HG03571 (cell line): Measurements from ENCODE around the gene FGD6.
"Not testable (repeated sequence)": the region's sequence is repeated elsewhere in the genome, so short reads cannot be mapped to it uniquely, and the experiment has no call there.

Experiments
- ATAC-seq: cut with Tn5 transposase; IDR thresholded peaks from one replicate; pipeline ENCODE4 v1.9.1; 2021; ENCODE audit not compliant: unreplicated experiment

The FGD6 gene

DNA sequence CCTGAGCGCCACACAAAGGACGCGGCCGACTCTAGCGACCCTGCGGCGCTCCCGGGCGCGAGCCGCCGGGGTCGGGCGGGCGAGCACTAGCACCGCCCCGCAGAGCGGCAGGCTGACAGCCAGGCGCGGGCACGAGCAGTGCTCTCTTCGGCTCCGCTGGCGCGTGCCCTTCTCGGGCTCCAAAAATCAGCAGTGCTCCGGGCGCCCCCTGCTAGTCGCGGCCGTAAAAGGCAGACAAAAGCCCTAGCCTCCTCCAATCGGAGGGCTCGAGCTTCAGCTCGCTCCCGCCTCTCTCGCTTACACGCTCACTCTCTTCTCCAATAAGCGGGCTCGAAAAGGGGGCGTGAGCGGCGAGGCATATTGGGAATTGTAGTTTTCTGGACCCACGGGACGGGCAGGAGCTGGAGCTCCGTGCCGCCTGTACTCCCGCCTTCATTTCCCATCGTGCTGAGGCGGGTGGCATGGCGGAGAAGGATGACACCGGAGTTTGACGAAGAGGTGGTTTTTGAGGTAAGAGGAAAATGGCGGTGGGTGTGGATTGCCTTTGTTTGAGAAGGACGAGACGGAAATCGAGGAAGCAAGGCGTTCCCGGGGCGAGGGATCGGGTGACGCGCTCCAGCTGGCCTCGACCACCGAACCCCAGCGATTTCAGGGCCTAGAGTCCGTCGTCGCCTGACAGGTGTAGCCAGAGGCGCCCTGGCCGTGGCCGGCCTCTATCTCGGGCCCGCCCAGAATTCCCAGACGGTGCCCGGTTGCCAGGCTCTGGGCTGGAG, at the start of gene FGD6, which contains the start of gene VEZT:
FGD6 (minus strand) TSS at position 91 of the 773 bp plus-strand sequence. CDS start 227 bp downstream, outside the sequence.
VEZT (plus strand) TSS at position 431 of the 773 bp plus-strand sequence; CDS start at position 475, 44 bp downstream.
- ATAC-seq, result peak; percentile 89

DNA sequence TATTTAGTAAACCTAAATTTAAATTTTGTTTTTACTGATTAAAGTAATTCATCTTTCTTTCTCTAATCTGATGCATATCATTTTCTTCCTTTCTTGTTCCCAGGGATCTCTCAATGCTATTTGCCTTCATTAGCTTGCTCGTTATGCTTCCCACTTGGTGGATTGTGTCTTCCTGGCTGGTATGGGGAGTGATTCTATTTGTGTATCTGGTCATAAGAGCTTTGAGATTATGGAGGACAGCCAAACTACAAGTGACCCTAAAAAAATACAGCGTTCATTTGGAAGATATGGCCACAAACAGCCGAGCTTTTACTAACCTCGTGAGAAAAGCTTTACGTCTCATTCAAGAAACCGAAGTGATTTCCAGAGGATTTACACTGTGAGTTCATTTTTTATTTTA, 49.0 kb upstream of the FGD6 start:
- ATAC-seq, result no peak

DNA sequence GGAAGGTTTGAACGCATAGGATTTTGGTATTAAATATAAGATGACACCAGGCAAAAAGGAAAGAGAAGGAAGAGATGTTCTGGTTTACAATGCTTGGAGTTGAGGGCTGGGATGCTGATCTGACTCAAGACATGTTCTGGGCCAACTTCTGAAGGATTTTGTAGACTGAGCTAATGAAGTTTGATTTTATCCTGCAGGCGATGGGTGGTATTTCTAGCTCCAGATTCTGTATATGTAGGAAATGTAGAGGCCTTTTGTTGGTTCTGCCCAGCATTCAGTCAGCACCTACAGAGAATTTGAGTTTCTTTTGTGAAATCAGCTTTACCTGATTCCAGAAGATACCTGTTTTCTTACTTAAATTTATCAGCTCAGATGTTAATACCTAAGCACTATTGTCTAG, 48.5 kb upstream of the FGD6 start:
- ATAC-seq, result no peak

DNA sequence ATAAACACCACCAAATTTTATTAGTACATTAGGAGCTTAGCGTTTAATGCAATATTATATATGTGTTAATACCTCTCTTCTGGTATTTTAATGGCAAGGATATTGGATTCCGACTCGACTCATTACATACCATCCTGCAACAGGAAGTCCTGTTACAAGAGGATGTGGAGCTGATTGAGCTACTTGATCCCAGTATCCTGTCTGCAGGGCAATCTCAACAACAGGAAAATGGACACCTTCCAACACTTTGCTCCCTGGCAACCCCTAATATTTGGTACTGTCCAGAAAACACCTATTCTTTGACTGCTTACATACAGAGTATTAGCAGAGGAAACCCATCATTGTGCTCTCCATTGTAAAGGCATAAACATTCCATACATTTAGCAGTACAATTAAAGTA, 45.5 kb upstream of the FGD6 start:
- no peak for ATAC-seq

DNA sequence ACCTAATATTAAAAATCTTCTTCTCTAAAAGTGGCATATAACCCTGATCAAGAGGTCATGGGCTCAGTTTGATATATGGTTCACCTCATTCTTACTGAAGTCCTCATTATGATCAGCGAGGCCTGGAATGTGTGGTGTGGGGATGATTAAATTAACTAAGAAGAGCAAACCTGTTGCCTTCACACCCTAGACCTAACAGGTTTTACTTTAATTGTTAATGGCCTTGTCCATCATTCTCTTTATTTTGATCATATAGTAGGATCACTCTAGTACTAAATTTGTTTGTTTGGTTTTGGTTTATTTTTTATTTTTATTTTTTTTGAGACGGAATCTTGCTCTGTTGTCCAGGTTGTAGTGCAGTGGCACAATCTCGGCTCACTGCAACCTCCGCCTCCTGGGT, 43.8 kb upstream of the FGD6 start:
- ATAC-seq, result no peak

DNA sequence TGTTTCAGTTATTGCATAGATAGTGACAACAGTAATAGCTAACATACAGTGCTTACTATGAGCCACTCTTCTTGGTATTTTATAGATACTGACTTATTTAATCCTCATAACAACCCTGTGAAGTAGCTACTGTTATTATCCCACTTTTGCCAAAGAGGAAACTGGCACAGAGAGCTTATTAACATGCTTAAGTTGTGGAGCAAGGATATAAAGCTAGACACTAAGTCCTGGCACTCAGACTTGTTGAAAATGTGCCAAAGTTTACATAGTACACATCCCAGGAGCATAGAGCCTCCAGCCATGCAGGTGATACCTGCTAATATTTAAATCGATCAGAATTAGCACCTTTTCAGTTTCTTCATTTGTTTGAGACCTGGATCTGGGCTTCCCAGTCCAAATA, 42.1 kb upstream of the FGD6 start:
- ATAC-seq, result no peak

DNA sequence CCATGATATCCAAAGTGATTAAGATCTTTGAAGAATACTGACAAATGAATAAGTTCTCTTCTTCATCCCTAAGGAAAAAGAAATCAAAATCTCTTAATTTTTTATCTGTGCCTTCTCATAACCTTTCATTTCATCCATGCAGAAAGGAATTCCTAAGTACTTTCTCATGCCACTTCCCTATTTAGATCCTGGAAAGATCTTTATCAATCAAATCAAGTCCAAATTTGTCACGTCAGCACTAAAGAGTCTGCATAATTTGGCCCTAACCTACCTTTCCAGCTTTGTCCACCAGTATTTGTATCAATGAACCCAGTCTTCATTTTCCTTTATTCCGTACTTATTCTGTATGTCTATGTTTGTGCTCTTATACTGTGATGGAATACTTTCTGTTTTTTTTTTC, 41.5 kb upstream of the FGD6 start:
- ATAC-seq, result no peak

DNA sequence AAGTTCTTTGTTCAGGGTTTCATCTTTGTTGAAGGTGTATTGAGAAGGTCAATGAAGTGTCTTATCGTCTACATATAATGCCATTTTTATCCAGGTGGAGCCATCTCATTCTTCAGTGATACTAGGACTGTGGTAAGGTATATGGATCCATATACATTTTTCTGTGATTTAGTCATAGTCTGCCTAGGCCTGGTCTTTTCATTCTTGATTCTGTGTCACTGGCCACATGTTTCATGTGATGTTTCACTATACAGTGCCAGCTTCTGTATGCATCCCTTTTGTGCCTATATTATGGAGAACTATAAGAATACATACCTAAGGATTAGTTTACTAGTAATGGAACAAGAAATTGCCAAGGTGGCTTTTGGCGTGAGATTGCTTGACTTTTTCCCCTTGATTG, 40.9 kb upstream of the FGD6 start:
- ATAC-seq, result no peak

DNA sequence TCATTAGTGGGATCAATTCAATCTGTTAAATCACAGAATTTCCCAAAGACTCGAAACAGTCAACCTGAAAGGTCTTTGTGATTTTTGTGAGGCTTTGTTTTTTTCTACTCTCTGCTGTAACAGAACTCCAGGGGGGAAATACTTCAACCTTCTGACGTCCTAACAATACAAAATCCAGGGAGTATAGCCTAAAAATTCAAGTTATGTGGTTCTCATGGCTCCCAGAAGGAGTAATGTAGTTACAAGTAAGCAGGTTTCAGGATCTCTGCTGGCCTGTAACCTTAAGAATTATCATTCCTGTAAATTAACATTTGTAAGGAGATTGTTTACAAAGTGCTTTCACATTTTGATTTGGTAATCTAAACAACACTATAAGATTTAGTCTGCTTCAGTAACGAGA, 40.3 kb upstream of the FGD6 start:
- ATAC-seq, result no peak

DNA sequence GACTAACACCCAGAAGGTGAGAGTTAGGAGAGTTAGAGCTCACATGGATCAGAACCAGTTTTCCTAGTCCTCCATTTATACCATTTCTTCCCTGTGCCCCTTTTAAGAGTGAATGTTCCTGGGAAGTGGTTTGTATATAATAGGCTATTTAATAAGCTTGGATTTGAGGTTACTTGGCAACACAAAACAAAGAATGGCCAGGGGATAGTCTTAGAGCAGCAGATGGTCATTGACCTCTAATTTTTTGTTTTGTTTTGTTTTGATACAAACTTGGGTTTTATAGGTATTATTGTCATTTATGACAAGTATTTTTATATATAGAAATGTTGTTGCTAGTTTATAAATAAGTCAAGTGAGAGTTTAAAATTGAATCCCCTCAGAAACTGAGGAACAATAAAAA, 36.1 kb upstream of the FGD6 start:
- no peak for ATAC-seq

DNA sequence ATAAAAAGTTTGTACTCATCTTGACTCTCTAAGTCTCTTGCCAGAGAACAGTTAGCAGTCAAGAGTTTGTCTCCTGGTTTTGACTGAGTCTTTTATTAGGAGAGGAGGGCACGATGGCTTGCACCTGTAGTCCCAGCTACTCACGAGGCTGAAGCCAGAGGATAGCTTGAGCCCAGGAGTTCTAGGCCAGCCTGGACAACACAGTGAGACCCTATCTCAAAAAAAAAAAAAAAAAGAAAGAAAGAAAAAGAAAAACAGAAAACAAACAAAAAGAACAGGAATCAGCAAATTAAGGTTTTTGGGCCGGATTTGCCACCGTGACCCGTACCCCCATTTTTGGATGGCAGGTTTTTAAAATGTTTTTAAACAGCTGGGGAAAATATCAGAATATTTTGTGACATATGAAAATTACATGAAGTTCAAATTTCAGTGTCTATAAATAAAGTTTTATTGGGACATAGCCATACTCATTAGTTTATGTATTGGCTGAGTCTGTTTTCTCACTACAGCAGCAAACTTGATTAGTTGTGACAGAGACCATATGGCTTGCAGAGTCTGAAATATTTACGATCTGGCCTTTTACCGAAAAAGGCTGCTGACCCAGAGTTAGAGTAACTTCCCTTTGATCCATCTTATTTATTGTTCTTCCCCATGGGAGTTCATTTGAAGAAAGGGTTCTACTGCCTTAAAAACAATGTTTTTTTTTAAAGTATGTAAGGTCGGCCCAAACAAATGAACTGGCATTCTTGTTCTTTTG, 31.5 kb upstream of the FGD6 start:
- no peak for ATAC-seq

DNA sequence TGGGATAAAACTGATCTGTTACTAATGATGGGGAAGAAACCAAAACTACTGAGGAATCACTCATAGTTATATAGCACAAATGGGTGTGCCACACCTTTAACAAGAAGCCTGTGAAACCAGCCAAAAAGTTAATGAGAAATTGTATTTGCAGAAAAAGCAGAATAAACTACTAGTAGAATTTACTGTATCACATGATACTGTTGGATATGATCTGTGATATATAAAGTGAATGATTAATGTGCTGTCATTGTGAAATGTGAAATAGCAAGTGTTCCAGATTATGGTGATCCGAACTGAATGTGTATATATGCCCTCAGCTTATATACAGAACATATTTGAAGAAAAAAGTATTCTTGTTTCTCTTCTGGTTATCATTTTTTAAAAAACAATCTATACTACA, 30.8 kb upstream of the FGD6 start:
- ATAC-seq, result no peak

DNA sequence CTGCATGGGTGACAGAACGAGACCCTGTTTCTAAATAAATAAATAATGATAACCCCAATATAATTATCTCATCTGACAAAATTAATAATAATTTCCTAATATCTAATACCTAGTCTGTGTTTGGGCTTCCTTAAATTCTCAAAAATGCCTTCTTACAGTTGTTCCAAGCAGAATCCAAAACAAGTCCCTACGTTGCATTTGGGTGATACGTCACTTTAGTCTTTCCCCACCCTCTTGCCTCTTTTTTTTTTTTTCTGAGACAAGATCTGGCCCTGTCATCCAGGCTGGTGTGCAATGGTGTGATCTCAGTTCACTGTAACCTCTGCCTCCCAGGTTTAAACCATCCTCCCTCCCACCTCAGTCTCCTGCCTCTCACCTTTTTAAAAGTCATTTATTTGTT, 27.1 kb upstream of the FGD6 start:
- no peak for ATAC-seq

DNA sequence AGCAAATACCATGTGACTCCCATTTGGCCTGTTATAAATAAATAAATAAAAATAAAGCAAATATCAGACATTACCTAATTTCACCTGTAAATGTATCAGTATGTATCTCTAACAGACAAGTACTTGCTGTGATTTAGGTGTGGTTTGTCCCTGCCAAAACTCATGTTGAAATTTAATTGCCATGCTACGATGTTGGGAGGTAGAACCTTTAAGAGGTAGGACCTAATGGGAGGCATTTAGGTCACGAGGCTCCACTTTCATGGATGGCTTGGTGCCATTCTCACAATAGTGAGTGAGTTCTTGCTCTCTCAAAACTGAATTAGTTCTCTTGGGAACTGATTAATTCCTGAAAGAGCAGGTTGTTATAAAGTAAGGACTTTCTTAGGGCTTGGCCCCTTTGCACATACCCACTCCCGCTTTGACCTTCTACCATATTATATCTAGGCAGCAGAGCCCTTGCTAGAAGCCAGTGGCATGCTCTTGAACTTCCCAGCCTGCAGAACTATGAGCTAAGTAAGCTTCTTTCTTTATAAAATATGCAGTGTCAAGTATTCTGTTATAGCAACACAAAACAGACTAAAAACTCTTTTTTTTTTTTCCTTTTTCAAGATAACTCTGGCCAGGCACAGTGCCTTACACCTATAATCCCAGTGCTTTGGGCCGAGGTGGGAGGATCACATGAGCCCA, 26.4 kb upstream of the FGD6 start:
- ATAC-seq, result no peak

DNA sequence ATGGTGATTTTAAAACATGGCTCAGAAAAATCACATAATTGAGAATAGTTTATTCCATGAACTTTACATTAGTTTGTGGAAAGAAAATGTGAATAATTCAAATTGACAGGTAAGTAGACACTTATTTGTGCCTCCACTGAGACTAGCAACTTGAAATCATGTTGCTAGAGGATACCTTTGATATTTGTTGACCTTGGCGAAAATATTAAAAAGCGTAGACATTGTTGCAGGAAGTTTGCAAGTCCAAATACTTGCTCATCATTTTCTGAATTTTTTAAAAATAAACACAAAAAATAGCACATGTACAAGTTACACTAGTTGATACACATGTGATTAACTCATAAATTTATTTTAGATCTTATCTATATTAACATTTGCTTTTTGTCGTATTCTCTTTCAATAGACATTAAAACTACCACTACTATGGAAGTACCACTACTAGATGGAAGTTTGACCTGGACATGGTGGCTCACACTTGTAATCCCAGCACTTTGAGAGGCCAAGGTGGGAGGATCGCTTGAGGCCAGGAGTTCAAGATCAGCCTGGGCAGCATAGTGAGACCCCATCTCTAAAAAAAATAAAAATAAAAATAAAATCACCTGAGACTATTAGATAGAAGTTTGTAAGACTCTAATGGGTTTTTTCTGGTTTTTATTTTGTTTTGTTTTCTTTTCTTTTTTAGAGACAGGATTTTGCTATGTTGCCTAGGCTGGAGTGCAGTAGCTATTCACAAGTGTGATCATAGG, 24.7 kb upstream of the FGD6 start:
- no peak for ATAC-seq

DNA sequence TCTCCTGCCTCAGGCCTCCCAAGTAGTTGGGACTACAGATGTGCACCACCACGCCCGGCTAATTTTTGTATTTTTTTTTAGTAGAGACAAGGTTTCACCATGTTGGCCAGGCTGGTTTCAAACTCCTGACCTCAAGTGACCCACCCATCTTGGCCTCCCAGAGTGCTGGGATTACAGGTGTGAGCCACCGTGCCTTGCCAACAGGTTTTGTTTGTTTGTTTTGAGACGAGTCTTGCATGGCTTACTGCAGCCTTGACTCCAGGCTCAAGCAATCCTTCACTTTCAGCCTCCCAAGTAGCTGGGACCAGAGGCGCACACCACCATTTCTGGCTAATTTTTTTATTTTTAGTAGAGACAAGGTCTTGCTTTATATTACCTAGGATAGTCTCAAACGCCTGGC, 23.9 kb upstream of the FGD6 start:
- ATAC-seq, result not testable (repeated sequence)

DNA sequence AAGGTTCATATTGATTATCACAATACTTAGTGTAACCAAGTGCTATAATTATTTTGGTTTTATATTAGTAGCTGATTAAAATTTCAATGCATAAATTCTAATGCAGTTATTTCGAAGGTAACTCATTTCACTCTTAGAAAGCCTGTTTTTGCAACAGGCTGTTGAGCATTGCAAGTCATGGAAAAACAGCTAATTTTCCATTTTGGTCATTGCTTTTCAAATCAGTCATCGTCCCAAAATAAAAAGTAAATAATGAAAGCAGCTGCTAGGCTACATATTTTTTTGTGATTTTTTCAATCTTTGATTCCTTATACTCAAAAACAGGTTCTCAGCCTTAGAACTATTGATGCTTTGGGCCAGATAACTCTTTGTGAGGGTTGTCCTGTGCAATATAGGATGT, 23.3 kb upstream of the FGD6 start:
- ATAC-seq, result no peak

DNA sequence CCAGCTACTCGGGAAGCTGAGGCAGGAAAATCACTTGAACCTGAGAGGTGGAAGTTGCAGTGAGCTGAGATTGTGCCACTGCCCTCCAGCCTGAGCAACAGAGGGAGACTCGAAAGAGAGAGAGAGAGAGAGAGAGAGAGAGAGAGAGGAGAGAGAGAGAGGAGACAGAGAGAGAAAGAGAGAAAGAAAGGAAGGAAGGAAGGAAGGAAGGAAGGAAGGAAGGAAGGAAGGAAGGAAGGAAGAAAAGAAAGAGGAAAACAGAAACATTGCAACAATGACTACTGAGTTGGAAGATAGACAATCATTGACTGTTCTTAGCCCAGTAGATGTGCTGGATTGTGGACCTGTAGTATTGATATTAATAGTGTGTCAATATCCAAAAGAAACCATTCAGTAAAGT, 22.6 kb upstream of the FGD6 start:
- ATAC-seq, result not testable (repeated sequence)

DNA sequence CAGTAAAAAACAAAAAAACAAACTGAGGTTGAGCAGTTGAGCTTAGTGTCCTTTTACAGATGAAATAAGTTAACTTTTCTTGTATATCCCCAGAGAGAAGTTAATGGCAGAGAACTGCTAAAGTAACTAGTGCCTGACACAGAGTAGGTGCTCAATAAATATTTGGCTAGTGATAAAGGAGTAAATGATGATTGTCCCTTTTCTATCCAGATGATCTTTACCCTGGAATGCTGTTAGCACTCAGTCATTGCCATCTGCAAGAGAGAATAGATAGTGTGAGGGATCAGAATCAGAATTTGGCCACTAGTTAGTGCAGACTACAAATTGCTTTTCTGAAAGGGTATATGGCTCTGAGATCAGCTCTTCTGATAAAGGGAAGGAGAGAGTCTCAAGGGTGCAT, 21.9 kb upstream of the FGD6 start:
- no peak for ATAC-seq

DNA sequence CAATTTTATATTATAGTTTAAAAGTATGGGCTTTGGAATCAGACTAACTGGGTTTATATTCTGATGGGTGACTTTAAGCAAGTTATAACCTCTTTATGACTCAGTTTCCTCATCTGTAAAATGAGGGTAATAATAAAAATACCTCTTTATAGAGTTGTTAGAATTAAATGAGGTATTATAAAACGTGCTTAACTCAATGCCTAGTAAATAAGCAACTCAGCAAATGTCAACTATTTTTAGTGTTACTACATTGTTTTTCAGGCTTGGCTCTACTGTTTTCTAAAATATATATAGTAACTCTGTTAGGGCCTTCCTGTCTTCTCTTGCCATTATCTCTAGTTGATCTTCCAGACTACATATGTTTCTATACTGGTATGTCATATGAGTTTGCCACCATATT, 20.9 kb upstream of the FGD6 start:
- ATAC-seq, result no peak

DNA sequence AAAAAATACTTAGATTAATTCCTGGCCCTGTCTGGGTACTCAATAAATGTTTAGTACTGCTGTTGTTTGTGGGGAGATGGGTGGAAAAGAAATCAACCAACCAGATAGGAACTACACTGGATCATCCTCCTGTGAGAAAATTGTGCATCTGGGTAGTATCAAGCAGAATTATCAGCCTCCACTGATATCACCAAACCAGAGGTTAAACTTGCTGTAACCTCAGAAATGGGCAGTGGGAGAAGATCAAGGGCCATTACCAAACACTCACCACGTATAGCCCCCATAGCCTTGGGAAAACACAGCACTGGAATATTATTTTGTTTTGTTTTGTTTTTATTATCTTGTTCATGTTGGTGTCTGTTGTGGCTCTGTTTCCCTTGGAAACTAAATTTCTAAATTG, 20.0 kb upstream of the FGD6 start:
- no peak for ATAC-seq
